NB4 (cell line): ENCODE data around the gene PDS5B.

Experiments used
- CTCF ChIP-seq: IDR thresholded peaks from one replicate; pipeline ENCODE4 v1.5.1; 2012; ENCODE audit warnings: low read depth, low read length
- MYC ChIP-seq: IDR thresholded peaks from 2 replicates; pipeline ENCODE4 v1.6.1; 2011; ENCODE audit warnings: low read depth, low read length
- POLR2A ChIP-seq: IDR thresholded peaks from 2 replicates; pipeline ENCODE4 v1.6.1; 2011; ENCODE audit warnings: mild to moderate bottlenecking; ENCODE audit not compliant: insufficient read length; ENCODE audit errors: extremely low read depth

DNA sequence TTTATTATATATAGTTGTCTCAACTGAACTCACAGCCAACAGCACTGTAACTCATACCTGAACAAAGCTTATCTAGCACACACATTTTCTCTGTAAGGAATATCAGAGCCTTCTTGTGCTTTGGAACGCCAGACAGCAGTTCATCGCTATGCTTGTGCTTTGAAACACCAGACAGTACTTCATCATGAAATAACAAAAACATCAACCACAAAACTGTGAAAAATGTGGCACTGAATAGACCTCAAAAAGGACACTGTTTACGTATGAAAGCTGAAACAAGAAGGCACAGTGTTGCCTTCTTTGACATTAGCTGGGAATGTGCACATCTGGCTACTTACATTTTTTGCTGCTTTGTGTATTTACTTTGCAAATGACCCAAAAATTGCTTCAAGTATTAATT lies 160.2 kb downstream of the PDS5B start:
- TF ChIP-seq CTCF (no peak), POLR2A (no peak), MYC (no peak)
